ENCODE measurements around the gene MRPL39.
A peak's percentile ranks its signal among the peaks of the same experiment; 100 is the strongest.

The MRPL39 gene

GRCh38 chr21:25569084-25569483, 38.2 kb downstream of the MRPL39 start:
- DNase-seq: no peak
- no peak for TF ChIP-seq CTCF (IDR thresholded peaks at IDR 0.05)
- peaks cover 4% of the 10 kb centered on the region for H3K27me3 Mint-ChIP-seq (ENCODE audit: low read depth, poor library complexity)
- no peak overlapping the region for H3K4me3 Mint-ChIP-seq
- no peaks in the 10 kb centered on the region for H3K9me3 Mint-ChIP-seq
- peaks cover 18% of the 10 kb centered on the region for H3K36me3 Mint-ChIP-seq (ENCODE audit: low read depth)
- H3K27ac Mint-ChIP-seq: no peak overlapping the region
- peaks cover 20% of the 10 kb centered on the region for H3K4me1 Mint-ChIP-seq

- peaks cover 4% of the 10 kb centered on the region for H3K27me3 Mint-ChIP-seq (ENCODE audit: low read depth, poor library complexity)
- H3K36me3 Mint-ChIP-seq (ENCODE audit: low read depth): peaks cover 18% of the 10 kb centered on the region
- no peaks in the 10 kb centered on the region for H3K9me3 Mint-ChIP-seq
- peak; percentile 5 for DNase-seq
- no peak for TF ChIP-seq CTCF (IDR thresholded peaks at IDR 0.05)
- peaks cover 15% of the 10 kb centered on the region for H3K4me1 Mint-ChIP-seq
- H3K4me3 Mint-ChIP-seq: no peak overlapping the region
- peak overlapping the region; percentile 30 for H3K27ac Mint-ChIP-seq
Measured at GRCh38 chr21:25568246-25568645, 39.0 kb downstream of the MRPL39 start.

GRCh38 chr21:25567472-25567871, 39.8 kb downstream of the MRPL39 start:
- DNase-seq: no peak
- Mint-ChIP-seq H3K9me3 (no peaks in the 10 kb centered on the region), H3K4me1 (peaks cover 15% of the 10 kb centered on the region), H3K4me3 (no peak overlapping the region), H3K36me3 (ENCODE audit: low read depth) (peaks cover 18% of the 10 kb centered on the region), H3K27ac (no peak overlapping the region), H3K27me3 (ENCODE audit: low read depth, poor library complexity) (peaks cover 4% of the 10 kb centered on the region)
- no peak for TF ChIP-seq CTCF (IDR thresholded peaks at IDR 0.05)

- TF ChIP-seq CTCF (IDR thresholded peaks at IDR 0.05): no peak
- Mint-ChIP-seq H3K36me3 (ENCODE audit: low read depth) (peaks cover 18% of the 10 kb centered on the region), H3K27me3 (ENCODE audit: low read depth, poor library complexity) (peaks cover 9% of the 10 kb centered on the region), H3K27ac (no peak overlapping the region), H3K9me3 (no peaks in the 10 kb centered on the region), H3K4me1 (peaks cover 15% of the 10 kb centered on the region), H3K4me3 (no peak overlapping the region)
- no peak for DNase-seq
Measured at GRCh38 chr21:25566645-25567044, 40.6 kb downstream of the MRPL39 start.

GRCh38 chr21:25565272-25566211, 41.7 kb downstream of the MRPL39 start:
- peaks cover 25% of the 10 kb centered on the region for H3K36me3 Mint-ChIP-seq (ENCODE audit: low read depth)
- H3K9me3 Mint-ChIP-seq: peaks cover 5% of the 10 kb centered on the region
- H3K4me3 Mint-ChIP-seq: no peak overlapping the region
- peaks cover 17% of the 10 kb centered on the region for H3K27me3 Mint-ChIP-seq (ENCODE audit: low read depth, poor library complexity)
- peaks cover 22% of the 10 kb centered on the region for H3K4me1 Mint-ChIP-seq
- no peak for DNase-seq
- no peak for TF ChIP-seq CTCF (IDR thresholded peaks at IDR 0.05)
- H3K27ac Mint-ChIP-seq: no peak overlapping the region

Data from nephron progenitor cell (in vitro differentiated cells).